G401 (cell line): Measurements from ENCODE around the gene IQGAP3. TPM values are rescaled to one million over a fixed set of nuclear protein-coding genes. Genes with fewer than 3 reads are reported as not detected.

ENCODE experiments used
- DNase-seq: peaks from one replicate; pipeline ENCODE4 v3.0.0-alpha.2; 2015; ENCODE audit warnings: low spot score
- in situ Hi-C: cut with HindIII; loops from 2 replicates; pipeline ENCODE4 v1.10.0; 2016; ENCODE audit warnings: low sequenced_read_pairs, mixed read lengths
- total RNA-seq: library from RNA; depleted of rRNA; stranded (reverse); fragments of >200 nt; shearing (Covaris generic); gene quantifications from 2 replicates; pipeline ENCODE4 v1.2.3, GENCODE V29; 2014

The IQGAP3 gene
- total RNA-seq, 1 experiment from 2014 or later, result 16.9 TPM

- in situ Hi-C loops, result no loop called here
- no peak for DNase-seq
Measured at GRCh38 chr1:156549390-156549789, 23.0 kb downstream of the IQGAP3 start.

- in situ Hi-C loops, result no loop called here
- no peak for DNase-seq
Measured at GRCh38 chr1:156547982-156548381, 24.4 kb downstream of the IQGAP3 start.

- DNase-seq, result no peak
- in situ Hi-C loops, result no loop called here
Measured at GRCh38 chr1:156547434-156547833, 24.9 kb downstream of the IQGAP3 start.

GRCh38 chr1:156546267-156546666 is 26.1 kb downstream of the IQGAP3 start:
- in situ Hi-C loops, result no loop called here
- DNase-seq, result no peak

- in situ Hi-C loops, result no loop called here
Measured at GRCh38 chr1:156544592-156545102, 27.7 kb downstream of the IQGAP3 start.

GRCh38 chr1:156543066-156543465 is 29.3 kb downstream of the IQGAP3 start:
- in situ Hi-C loops, result no loop called here
- DNase-seq, result no peak

More at GRCh38 chr1:156544592-156545102, 27.7 kb downstream of the IQGAP3 start:
- DNase-seq, result no peak

- in situ Hi-C loops, result no loop called here
- DNase-seq, result no peak
Measured at GRCh38 chr1:156540955-156541354, 31.4 kb downstream of the IQGAP3 start.

GRCh38 chr1:156539818-156540355 is 32.5 kb downstream of the IQGAP3 start:
- in situ Hi-C loops, result no loop called here

GRCh38 chr1:156538711-156539440 is 33.5 kb downstream of the IQGAP3 start:
- in situ Hi-C loops, result no loop called here

More at GRCh38 chr1:156539818-156540355, 32.5 kb downstream of the IQGAP3 start:
- no peak for DNase-seq

GRCh38 chr1:156537027-156537426 is 35.3 kb downstream of the IQGAP3 start:
- in situ Hi-C loops, result no loop called here
- no peak for DNase-seq

More at GRCh38 chr1:156538711-156539440, 33.5 kb downstream of the IQGAP3 start:
- no peak for DNase-seq

GRCh38 chr1:156534424-156535060 is 37.8 kb downstream of the IQGAP3 start:
- in situ Hi-C loops, result no loop called here
- no peak for DNase-seq

- no peak for DNase-seq
- in situ Hi-C loops, result no loop called here
Measured at GRCh38 chr1:156533568-156534220, 38.7 kb downstream of the IQGAP3 start.

GRCh38 chr1:156532374-156532773 is 40.0 kb downstream of the IQGAP3 start:
- DNase-seq, result no peak
- in situ Hi-C loops, result no loop called here

- no peak for DNase-seq
- in situ Hi-C loops, result no loop called here
Measured at GRCh38 chr1:156530006-156530405, 42.4 kb downstream of the IQGAP3 start.

GRCh38 chr1:156528875-156529425 is 43.4 kb downstream of the IQGAP3 start:
- peak; percentile 50 for DNase-seq
- in situ Hi-C loops, result no loop called here

- DNase-seq, result no peak
- in situ Hi-C loops, result no loop called here
Measured at GRCh38 chr1:156528231-156528630, 44.1 kb downstream of the IQGAP3 start.

GRCh38 chr1:156527584-156527983 is 44.8 kb downstream of the IQGAP3 start:
- in situ Hi-C loops, result no loop called here
- no peak for DNase-seq

- DNase-seq, result no peak
- in situ Hi-C loops, result no loop called here
Measured at GRCh38 chr1:156525856-156526489, 46.4 kb downstream of the IQGAP3 start.

GRCh38 chr1:156525071-156525501 is 47.3 kb downstream of the IQGAP3 start:
- DNase-seq, result no peak
- in situ Hi-C loops, result no loop called here
